Activated CD4-positive, CD25-positive, alpha-beta regulatory T cell treated with anti-CD3 and anti-CD28 coated beads, Interleukin-2, amount 50 U/mL, for 24 hours (primary cell): ENCODE measurements around the gene FAM13A.
"Not testable (repeated sequence)": the region's sequence is repeated elsewhere in the genome, so short reads cannot be mapped to it uniquely, and the experiment has no call there.

ENCODE experiments used
- ATAC-seq, 2 donors: fragments of 150-1000 bp; cut with Tn5 transposase; one replicate each; pipeline ENCODE4 v1.10.0; 2021; ENCODE audit warnings: mild to moderate bottlenecking in 1 of 2, moderate library complexity in 1 of 2

Gene FAM13A

GRCh38 chr4:89056953-89057398, at the start of gene FAM13A:
FAM13A (minus strand) TSS chr4:89057185; CDS start chr4:89056964, 221 bp downstream.
- ATAC-seq: no peak

GRCh38 chr4:89105726-89106125, 48.7 kb upstream of the FAM13A start:
- no peak for ATAC-seq

GRCh38 chr4:89101256-89102161, 44.5 kb upstream of the FAM13A start:
- ATAC-seq: peak; percentile 84 to 85

- no peak for ATAC-seq
These were observed 43.9 kb upstream of the FAM13A start for GRCh38 chr4:89100853-89101252.

- no peak for ATAC-seq
These were observed 42.5 kb upstream of the FAM13A start for GRCh38 chr4:89099471-89099870.

GRCh38 chr4:89099034-89099433, 42.0 kb upstream of the FAM13A start:
- peak in 1 of 2 donors; percentile 44 for ATAC-seq

GRCh38 chr4:89078300-89078699, 21.3 kb upstream of the FAM13A start:
- no peak for ATAC-seq

GRCh38 chr4:89077761-89078160, 20.8 kb upstream of the FAM13A start:
- no peak for ATAC-seq

- no peak for ATAC-seq
These were observed 15.9 kb upstream of the FAM13A start for GRCh38 chr4:89072921-89073320.

GRCh38 chr4:89071311-89071710, 14.3 kb upstream of the FAM13A start:
- no peak for ATAC-seq

GRCh38 chr4:89070041-89070440, 13.1 kb upstream of the FAM13A start:
- ATAC-seq: no peak

GRCh38 chr4:89069481-89069880, 12.5 kb upstream of the FAM13A start:
- ATAC-seq: no peak

- no peak for ATAC-seq
These were observed 10.4 kb upstream of the FAM13A start for GRCh38 chr4:89067417-89067816.

- no peak for ATAC-seq
These were observed 7.9 kb upstream of the FAM13A start for GRCh38 chr4:89064848-89065247.

- not testable (repeated sequence) for ATAC-seq
These were observed 859 bp upstream of the FAM13A start for GRCh38 chr4:89057844-89058243.

GRCh38 chr4:89056292-89056952, 563 bp downstream of the FAM13A start:
- ATAC-seq: no peak

- ATAC-seq: peak; percentile 82 to 85
These were observed 1.6 kb downstream of the FAM13A start for GRCh38 chr4:89055157-89056080.

- ATAC-seq: no peak
These were observed 2.4 kb downstream of the FAM13A start for GRCh38 chr4:89054627-89055026.

GRCh38 chr4:89049853-89050252, 7.1 kb downstream of the FAM13A start:
- no peak for ATAC-seq

- no peak for ATAC-seq
These were observed 7.9 kb downstream of the FAM13A start for GRCh38 chr4:89048906-89049601.

GRCh38 chr4:89044147-89044900, 12.7 kb downstream of the FAM13A start:
- no peak for ATAC-seq
